Measurements from ENCODE around the gene CSNK1D.
"Not testable (repeated sequence)": the region's sequence is repeated elsewhere in the genome, so short reads cannot be mapped to it uniquely, and the experiment has no call there.

CSNK1D gene

GRCh38 chr17:82212331-82213250 lies 60.9 kb downstream of the CSNK1D start, which contains the start of gene CCDC57:
TSS of gene CCDC57 (minus strand) at chr17:82212842. CDS start at chr17:82201944, 10,898 bp downstream.
- peak within 1 kb of the TSS; percentile 56 for H3K4me3 ChIP-seq (ENCODE audit: low read depth, low read length)
- TF ChIP-seq CTCF (IDR thresholded peaks at IDR 0.05; ENCODE audit: low read depth, low read length), result no peak
- in situ Hi-C loops (cut with HindIII; ENCODE audit: low sequenced_read_pairs), result no loop called here
- peak; percentile 68 for DNase-seq (ENCODE audit: low read depth, low spot score)

- DNase-seq (ENCODE audit: low read depth, low spot score); H3K4me3 ChIP-seq (ENCODE audit: low read depth, low read length); in situ Hi-C loops (cut with HindIII; ENCODE audit: low sequenced_read_pairs): not testable (repeated sequence)
These were observed 62.8 kb downstream of the CSNK1D start for GRCh38 chr17:82210655-82211054.

- peak; percentile 88 for TF ChIP-seq CTCF (IDR thresholded peaks at IDR 0.05; ENCODE audit: low read depth, low read length)
- in situ Hi-C loops (cut with HindIII; ENCODE audit: low sequenced_read_pairs), result no loop called here
- DNase-seq (ENCODE audit: low read depth, low spot score), result peak; percentile 84
- H3K4me3 ChIP-seq (ENCODE audit: low read depth, low read length), result no peak overlapping the region
These were observed 67.6 kb downstream of the CSNK1D start for GRCh38 chr17:82205720-82206508.

- H3K4me3 ChIP-seq (ENCODE audit: low read depth, low read length), result no peak overlapping the region
- TF ChIP-seq CTCF (IDR thresholded peaks at IDR 0.05; ENCODE audit: low read depth, low read length), result no peak
- DNase-seq (ENCODE audit: low read depth, low spot score), result peak; percentile 77
These were observed 68.4 kb downstream of the CSNK1D start for GRCh38 chr17:82204831-82205719.

DNA sequence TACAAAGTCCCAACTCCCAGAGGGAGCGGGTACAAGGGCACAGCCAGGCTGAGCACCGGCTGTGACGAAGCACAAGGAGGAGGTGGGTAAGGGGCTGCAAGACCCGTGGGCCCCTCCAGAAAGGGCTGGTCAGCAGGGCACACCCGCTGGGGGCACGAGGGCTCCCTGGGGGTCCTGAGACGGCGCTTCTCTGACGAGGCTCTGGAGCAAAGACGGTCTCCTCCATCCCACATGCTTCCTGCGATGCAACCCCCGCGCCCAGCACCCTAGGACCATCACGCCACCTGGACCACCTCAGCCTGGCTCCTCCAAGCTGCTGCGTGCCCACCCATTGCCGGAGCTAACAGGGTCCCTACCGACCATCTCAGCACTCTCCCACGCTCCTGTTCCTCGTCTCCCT lies 69.6 kb downstream of the CSNK1D start:
- H3K4me3 ChIP-seq (ENCODE audit: low read depth, low read length), result no peak overlapping the region
- DNase-seq (ENCODE audit: low read depth, low spot score), result no peak
- in situ Hi-C loops (cut with HindIII; ENCODE audit: low sequenced_read_pairs), result no loop called here
- TF ChIP-seq CTCF (IDR thresholded peaks at IDR 0.05; ENCODE audit: low read depth, low read length), result no peak

More at GRCh38 chr17:82204831-82205719, 68.4 kb downstream of the CSNK1D start:
- in situ Hi-C loops (cut with HindIII; ENCODE audit: low sequenced_read_pairs), result no loop called here

GRCh38 chr17:82202981-82203380 lies 70.5 kb downstream of the CSNK1D start:
- H3K4me3 ChIP-seq (ENCODE audit: low read depth, low read length), result no peak overlapping the region
- no peak for TF ChIP-seq CTCF (IDR thresholded peaks at IDR 0.05; ENCODE audit: low read depth, low read length)
- in situ Hi-C loops (cut with HindIII; ENCODE audit: low sequenced_read_pairs), result no loop called here
- DNase-seq (ENCODE audit: low read depth, low spot score), result no peak

All from astrocyte of the spinal cord (primary cell).